ENCODE results near the gene RBM3. TPM values are rescaled to one million over a fixed set of nuclear protein-coding genes. Genes with fewer than 3 reads are reported as not detected.

RBM3 gene
- total RNA-seq, 1 experiment from 2014 or later, result 264 TPM

- H3K4me1 Mint-ChIP-seq (ENCODE audit: low read depth, unreplicated experiment), result no peaks in the 10 kb centered on the region
- intact Hi-C loops (cut with micrococcal nuclease; ENCODE audit: unreplicated experiment), result no loop called here
- no peaks in the 10 kb centered on the region for H3K9me3 Mint-ChIP-seq (ENCODE audit: unreplicated experiment)
- H3K9me3 ChIP-seq, result no peaks in the 10 kb centered on the region
- no peaks in the 10 kb centered on the region for H3K4me1 ChIP-seq
- no peaks in the 10 kb centered on the region for H3K27me3 Mint-ChIP-seq (ENCODE audit: insufficient read depth, unreplicated experiment)
- no peak overlapping the region for H3K4me3 Mint-ChIP-seq (ENCODE audit: unreplicated experiment)
- no peak overlapping the region for H3K4me3 ChIP-seq (ENCODE audit: low read depth, low read length)
- BruUV-seq (replicated peaks), result no TSS peak
- H3K36me3 ChIP-seq (ENCODE audit: control insufficient read depth, insufficient read depth, low read length), result no peaks in the 10 kb centered on the region
- H3K36me3 Mint-ChIP-seq (ENCODE audit: insufficient read depth, unreplicated experiment), result no peaks in the 10 kb centered on the region
- no peaks in the 10 kb centered on the region for H3K27me3 ChIP-seq (replicated peaks; ENCODE audit: control insufficient read depth, insufficient read depth, low read length)
- no peak for TF ChIP-seq CTCF (IDR thresholded peaks at IDR 0.05; ENCODE audit: insufficient read depth in 1 of 2, low read depth in 1 of 2, low read length in 1 of 2, severe bottlenecking in 1 of 2, unreplicated experiment in 1 of 2)
- CTCF ChIA-PET, result no interaction called here
- DNase-seq, result no peak
- no peak overlapping the region for H3K27ac Mint-ChIP-seq (ENCODE audit: unreplicated experiment)
- POLR2A ChIA-PET, result no interaction called here
Measured at GRCh38 chrX:48617542-48618340, 43.5 kb downstream of the RBM3 start.

- POLR2A ChIA-PET, result no interaction called here
Measured at GRCh38 chrX:48626401-48627298, 52.4 kb downstream of the RBM3 start.

More at GRCh38 chrX:48626401-48627298, 52.4 kb downstream of the RBM3 start:
- Histone ChIP-seq H3K27me3 (replicated peaks; ENCODE audit: control insufficient read depth, insufficient read depth, low read length) (no peaks in the 10 kb centered on the region), H3K9me3 (no peaks in the 10 kb centered on the region), H3K36me3 (ENCODE audit: control insufficient read depth, insufficient read depth, low read length) (no peaks in the 10 kb centered on the region), H3K4me1 (peaks cover under 1% of the 10 kb centered on the region), H3K4me3 (ENCODE audit: low read depth, low read length) (no peak overlapping the region)
- Mint-ChIP-seq H3K9me3 (ENCODE audit: unreplicated experiment) (no peaks in the 10 kb centered on the region), H3K36me3 (ENCODE audit: insufficient read depth, unreplicated experiment) (no peaks in the 10 kb centered on the region), H3K4me3 (ENCODE audit: unreplicated experiment) (no peak overlapping the region), H3K4me1 (ENCODE audit: low read depth, unreplicated experiment) (no peaks in the 10 kb centered on the region), H3K27me3 (ENCODE audit: insufficient read depth, unreplicated experiment) (no peaks in the 10 kb centered on the region), H3K27ac (ENCODE audit: unreplicated experiment) (no peak overlapping the region)
- DNase-seq, result no peak
- intact Hi-C loops (cut with micrococcal nuclease; ENCODE audit: unreplicated experiment), result no loop called here
- no TSS peak for BruUV-seq (replicated peaks)
- TF ChIP-seq CTCF (IDR thresholded peaks at IDR 0.05; ENCODE audit: insufficient read depth in 1 of 2, low read depth in 1 of 2, low read length in 1 of 2, severe bottlenecking in 1 of 2, unreplicated experiment in 1 of 2), result no peak
- CTCF ChIA-PET, result no interaction called here

Other genes with a start within 250 kb of the RBM3 start
- gene SSX3, start 217.8 kb upstream of the RBM3 start, total RNA-seq (2022), result not detected in 2 replicates
- gene SSX4, start 190.9 kb upstream of the RBM3 start, total RNA-seq (2022), result not detected in 2 replicates
- not detected in 2 replicates for gene SSX4B, start 162.5 kb upstream of the RBM3 start, total RNA-seq (2022)
- 0.95 TPM in 1 of 2 replicates, not detected in the other for gene SLC38A5, start 104.2 kb upstream of the RBM3 start, total RNA-seq (2022)
- 41.1 and 41.6 TPM in 2 replicates for gene FTSJ1, start 98.3 kb upstream of the RBM3 start, total RNA-seq (2022)
- gene PORCN, start 65.5 kb upstream of the RBM3 start, total RNA-seq (2022), result 3.2 and 4.6 TPM in 2 replicates
- gene EBP, start 52.7 kb upstream of the RBM3 start, total RNA-seq (2022), result 141 and 154 TPM in 2 replicates
- gene TBC1D25, start 34.8 kb upstream of the RBM3 start, total RNA-seq (2022), result 9.3 and 11.1 TPM in 2 replicates
- gene WDR13, start 23.0 kb downstream of the RBM3 start, total RNA-seq (2022), result 41.8 and 46.5 TPM in 2 replicates
- gene WAS, start 109.3 kb downstream of the RBM3 start, total RNA-seq (2022), result 0.39 and 0.43 TPM in 2 replicates
- gene SUV39H1, start 122.2 kb downstream of the RBM3 start, total RNA-seq (2022), result 13.9 and 15.8 TPM in 2 replicates
- not detected in 2 replicates for gene GLOD5, start 187.3 kb downstream of the RBM3 start, total RNA-seq (2022)
- not detected in 2 replicates for gene GATA1, start 212.1 kb downstream of the RBM3 start, total RNA-seq (2022)
- gene HDAC6, start 227.6 kb downstream of the RBM3 start, total RNA-seq (2022), result 99.6 and 110 TPM in 2 replicates